ENCODE data around the gene CRYL1.

GRCh38 chr13:20431080-20431479 is 94.6 kb downstream of the CRYL1 start:
- TF ChIP-seq GATA2 (CRISPR knock-in tag; IDR thresholded peaks at IDR 0.05) = no peak
- TF ChIP-seq CTCF (IDR thresholded peaks at IDR 0.05 in 2 of 3, conservative IDR thresholded peaks at IDR 0.05 in 1 of 3; ENCODE audit: insufficient read depth in 2 of 3, low read depth in 1 of 3, low read length in 3 of 3) = no peak
- TF ChIP-seq CC2D1A (IDR thresholded peaks at IDR 0.05) = no peak
- no peak for TF ChIP-seq ZNF174 (CRISPR knock-in tag; IDR thresholded peaks at IDR 0.05)
- TF ChIP-seq TAF1 (IDR thresholded peaks at IDR 0.05; ENCODE audit: control insufficient read depth, extremely low read depth, insufficient read depth, low read length, severe bottlenecking) = no peak
- TF ChIP-seq ESRRA (IDR thresholded peaks at IDR 0.05; ENCODE audit: borderline replicate concordance, low read depth) = no peak
- TF ChIP-seq POLR2A (conservative IDR thresholded peaks at IDR 0.05) = no peak
- no peak for TF ChIP-seq LCOR (CRISPR knock-in tag; IDR thresholded peaks at IDR 0.05)
- no peak for TF ChIP-seq ZBTB2 (IDR thresholded peaks at IDR 0.05)
- no peak for TF ChIP-seq SETDB1 (IDR thresholded peaks at IDR 0.05; ENCODE audit: low read length)
- no peak for TF ChIP-seq YY1 (IDR thresholded peaks at IDR 0.05; ENCODE audit: borderline replicate concordance in 1 of 3, control insufficient read depth in 1 of 3, extremely low read depth in 1 of 3, insufficient read depth in 3 of 3, insufficient read length in 1 of 3, insufficient replicate concordance in 2 of 3, low read depth in 1 of 3, low read length in 2 of 3)
- TF ChIP-seq ATF1 (CRISPR knock-in tag; IDR thresholded peaks at IDR 0.05) = no peak
- TF ChIP-seq ATF1 (tag; IDR thresholded peaks at IDR 0.05) = no peak
- no peak for TF ChIP-seq KLF6 (CRISPR knock-in tag; IDR thresholded peaks at IDR 0.05; ENCODE audit: borderline replicate concordance)

All from K562 (cell line).